Measurements from ENCODE around the gene PILRB. TPM values are rescaled to one million over a fixed set of nuclear protein-coding genes. Genes with fewer than 3 reads are reported as not detected.
"Not testable (repeated sequence)": the region's sequence is repeated elsewhere in the genome, so short reads cannot be mapped to it uniquely, and the experiment has no call there.

Gene PILRB
- total and polyA plus RNA-seq, 8 donors, result 24.0 to 47.7 (median 44.0) TPM

DNA sequence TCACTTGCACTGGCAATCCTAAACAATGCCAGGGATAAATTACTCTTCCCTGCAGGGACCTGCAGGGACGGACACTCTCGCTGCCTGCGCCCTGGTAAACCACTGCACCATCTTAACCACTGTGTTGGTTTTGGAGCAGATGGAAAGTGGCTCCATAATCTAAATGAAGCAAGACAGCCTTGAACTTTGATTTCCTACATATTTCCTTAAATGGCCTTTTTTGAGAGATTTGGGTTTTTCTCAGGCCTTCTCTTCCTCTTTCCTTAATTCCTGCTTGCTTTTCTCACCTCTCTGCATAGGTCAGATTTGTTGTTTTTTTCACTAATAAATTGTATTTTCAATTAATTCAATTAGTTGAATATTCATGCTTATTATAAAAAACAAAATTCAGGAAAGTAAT, 18.1 kb downstream of the PILRB start:
- DNase-seq, result peak in 1 of 4 donors; percentile 9
- TF ChIP-seq, protein P1, sequence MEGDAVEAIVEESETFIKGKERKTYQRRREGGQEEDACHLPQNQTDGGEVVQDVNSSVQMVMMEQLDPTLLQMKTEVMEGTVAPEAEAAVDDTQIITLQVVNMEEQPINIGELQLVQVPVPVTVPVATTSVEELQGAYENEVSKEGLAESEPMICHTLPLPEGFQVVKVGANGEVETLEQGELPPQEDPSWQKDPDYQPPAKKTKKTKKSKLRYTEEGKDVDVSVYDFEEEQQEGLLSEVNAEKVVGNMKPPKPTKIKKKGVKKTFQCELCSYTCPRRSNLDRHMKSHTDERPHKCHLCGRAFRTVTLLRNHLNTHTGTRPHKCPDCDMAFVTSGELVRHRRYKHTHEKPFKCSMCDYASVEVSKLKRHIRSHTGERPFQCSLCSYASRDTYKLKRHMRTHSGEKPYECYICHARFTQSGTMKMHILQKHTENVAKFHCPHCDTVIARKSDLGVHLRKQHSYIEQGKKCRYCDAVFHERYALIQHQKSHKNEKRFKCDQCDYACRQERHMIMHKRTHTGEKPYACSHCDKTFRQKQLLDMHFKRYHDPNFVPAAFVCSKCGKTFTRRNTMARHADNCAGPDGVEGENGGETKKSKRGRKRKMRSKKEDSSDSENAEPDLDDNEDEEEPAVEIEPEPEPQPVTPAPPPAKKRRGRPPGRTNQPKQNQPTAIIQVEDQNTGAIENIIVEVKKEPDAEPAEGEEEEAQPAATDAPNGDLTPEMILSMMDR (IDR thresholded peaks at IDR 0.05), result no peak
- no peak for ATAC-seq
- no peaks in the 10 kb centered on the region for H3K27me3 ChIP-seq
- H3K9me3 ChIP-seq, result no peaks in the 10 kb centered on the region
- H3K4me1 ChIP-seq, result peaks cover 0 to 75% of the 10 kb centered on the region in 2 donors
- intact Hi-C loops (cut with DNase I), result no loop called here
- H3K36me3 ChIP-seq, result peaks cover 0 to 9% of the 10 kb centered on the region in 2 donors
- peak overlapping the region in 1 of 2 donors; percentile 47 for H3K4me3 ChIP-seq
- H3K27ac ChIP-seq, result peak overlapping the region in 1 of 2 donors; percentile 18

GRCh38 chr7:100378114-100378755, 20.3 kb downstream of the PILRB start:
- ATAC-seq (no peak), DNase-seq (no peak)
- TF ChIP-seq, protein P1 (IDR thresholded peaks at IDR 0.05), result no peak
- peaks cover 0 to 7% of the 10 kb centered on the region in 2 donors for H3K27me3 ChIP-seq
- peaks cover 0 to 62% of the 10 kb centered on the region in 2 donors for H3K4me1 ChIP-seq
- H3K9me3 ChIP-seq, result no peaks in the 10 kb centered on the region
- H3K4me3 ChIP-seq, result no peak overlapping the region
- intact Hi-C loops (cut with DNase I), result no loop called here
- H3K36me3 ChIP-seq, result peaks cover 0 to 9% of the 10 kb centered on the region in 2 donors
- H3K27ac ChIP-seq, result peak overlapping the region in 1 of 2 donors; percentile 87

- peak; percentile 57 for ATAC-seq
- TF ChIP-seq, protein P1 (IDR thresholded peaks at IDR 0.05), result no peak
- DNase-seq, result no peak
Observed at GRCh38 chr7:100380196-100380595, 22.3 kb downstream of the PILRB start.

GRCh38 chr7:100381531-100382233, 23.8 kb downstream of the PILRB start:
- H3K27ac ChIP-seq; H3K4me3 ChIP-seq; intact Hi-C loops (cut with DNase I); H3K36me3 ChIP-seq; ATAC-seq; H3K9me3 ChIP-seq; DNase-seq; H3K27me3 ChIP-seq: not testable (repeated sequence)
- H3K4me1 ChIP-seq, result peaks cover 0 to 55% of the 10 kb centered on the region in 2 donors

More at GRCh38 chr7:100380196-100380595, 22.3 kb downstream of the PILRB start:
- Histone ChIP-seq H3K4me3 (no peak overlapping the region), H3K36me3 (peaks cover 0 to 9% of the 10 kb centered on the region in 2 donors), H3K9me3 (no peaks in the 10 kb centered on the region), H3K27me3 (peaks cover 0 to 7% of the 10 kb centered on the region in 2 donors), H3K27ac (peak overlapping the region; percentile 61 to 87), H3K4me1 (peaks cover 0 to 65% of the 10 kb centered on the region in 2 donors)
- intact Hi-C loops (cut with DNase I), result no loop called here

DNA sequence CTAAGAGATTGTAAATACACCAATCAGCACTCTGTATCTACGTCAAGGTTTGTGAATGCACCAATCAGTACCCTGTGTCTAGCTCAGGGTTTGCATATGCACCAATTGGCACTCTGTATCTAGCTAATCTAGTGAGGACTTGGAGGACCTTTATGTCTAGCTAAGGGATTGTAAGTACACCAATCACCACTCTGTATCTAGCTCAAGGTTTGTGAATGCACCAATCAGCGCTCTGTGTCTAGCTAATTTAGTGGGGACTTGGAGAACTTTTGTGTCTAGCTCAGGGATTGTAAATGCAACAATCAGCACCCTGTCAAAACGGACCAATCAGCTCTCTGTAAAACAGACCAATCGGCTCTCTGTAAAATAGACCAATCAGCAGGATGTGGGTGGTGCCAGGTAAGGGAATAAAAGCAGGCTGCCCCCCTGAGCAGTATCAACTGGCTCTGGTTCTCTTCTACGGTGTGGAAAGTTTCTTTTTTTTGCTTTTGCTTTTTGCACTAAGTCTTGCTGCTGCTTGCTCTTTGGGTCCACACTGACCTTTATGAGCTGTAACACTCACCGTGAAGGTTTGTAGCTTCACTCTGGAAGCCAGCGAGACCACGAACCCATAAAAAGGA, 24.4 kb downstream of the PILRB start:
- intact Hi-C loops (cut with DNase I); ATAC-seq; H3K27me3 ChIP-seq; DNase-seq; H3K4me3 ChIP-seq; H3K36me3 ChIP-seq; H3K9me3 ChIP-seq: not testable (repeated sequence)
- Histone ChIP-seq H3K27ac (peak overlapping the region in 1 of 2 donors; percentile 25), H3K4me1 (peaks cover 0 to 50% of the 10 kb centered on the region in 2 donors)
